ENCODE data around the gene ZNF841. TPM values are rescaled to one million over a fixed set of nuclear protein-coding genes. Genes with fewer than 3 reads are reported as not detected.
A peak's percentile ranks its signal among the peaks of the same experiment; 100 is the strongest.
"Not testable (repeated sequence)": the region's sequence is repeated elsewhere in the genome, so short reads cannot be mapped to it uniquely, and the experiment has no call there.

Gene ZNF841
- total RNA-seq, 2 donors from 2014 or later: 12.5 to 12.8 TPM

DNA sequence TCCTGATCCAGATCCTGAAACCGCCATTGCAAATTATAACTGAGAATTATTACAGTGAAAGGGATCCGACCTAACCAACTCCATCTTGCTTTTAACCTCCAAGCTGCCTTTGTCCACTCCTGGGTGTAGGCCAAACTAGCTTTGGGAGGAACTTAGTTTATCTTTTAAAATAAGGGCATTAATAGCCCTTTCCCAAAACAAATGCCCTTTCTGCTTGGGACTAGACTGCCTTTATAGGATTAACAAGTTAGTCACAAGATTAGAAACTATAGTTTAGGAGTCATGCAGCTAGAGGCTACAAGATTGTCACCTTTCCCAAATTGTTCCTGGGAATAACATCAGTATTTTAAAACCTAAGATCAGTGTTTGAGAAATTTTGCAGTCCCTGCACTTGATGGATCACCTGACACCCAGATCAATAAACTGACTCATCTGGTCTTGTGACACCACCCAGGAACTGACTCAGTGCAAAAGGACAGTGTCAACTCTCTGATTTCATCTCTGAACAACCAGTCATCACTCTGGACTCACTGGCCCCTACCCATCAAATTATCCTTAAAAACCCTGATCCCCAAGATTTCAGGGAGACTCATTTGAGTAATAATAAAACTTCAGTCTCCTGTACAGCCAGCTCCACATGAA lies 4.1 kb upstream of the ZNF841 start:
- Histone ChIP-seq H3K9ac (ENCODE audit: low read depth in 2 of 2, low read length in 2 of 2) (no peak overlapping the region), H3K4me3 (no peak overlapping the region), H3K27me3 (no peaks in the 10 kb centered on the region), H3K36me3 (no peaks in the 10 kb centered on the region), H3K4me1 (no peaks in the 10 kb centered on the region), H3K27ac (no peak overlapping the region), H3K9me3 (no peaks in the 10 kb centered on the region)
- DNase-seq: no peak
- TF ChIP-seq, protein P1, sequence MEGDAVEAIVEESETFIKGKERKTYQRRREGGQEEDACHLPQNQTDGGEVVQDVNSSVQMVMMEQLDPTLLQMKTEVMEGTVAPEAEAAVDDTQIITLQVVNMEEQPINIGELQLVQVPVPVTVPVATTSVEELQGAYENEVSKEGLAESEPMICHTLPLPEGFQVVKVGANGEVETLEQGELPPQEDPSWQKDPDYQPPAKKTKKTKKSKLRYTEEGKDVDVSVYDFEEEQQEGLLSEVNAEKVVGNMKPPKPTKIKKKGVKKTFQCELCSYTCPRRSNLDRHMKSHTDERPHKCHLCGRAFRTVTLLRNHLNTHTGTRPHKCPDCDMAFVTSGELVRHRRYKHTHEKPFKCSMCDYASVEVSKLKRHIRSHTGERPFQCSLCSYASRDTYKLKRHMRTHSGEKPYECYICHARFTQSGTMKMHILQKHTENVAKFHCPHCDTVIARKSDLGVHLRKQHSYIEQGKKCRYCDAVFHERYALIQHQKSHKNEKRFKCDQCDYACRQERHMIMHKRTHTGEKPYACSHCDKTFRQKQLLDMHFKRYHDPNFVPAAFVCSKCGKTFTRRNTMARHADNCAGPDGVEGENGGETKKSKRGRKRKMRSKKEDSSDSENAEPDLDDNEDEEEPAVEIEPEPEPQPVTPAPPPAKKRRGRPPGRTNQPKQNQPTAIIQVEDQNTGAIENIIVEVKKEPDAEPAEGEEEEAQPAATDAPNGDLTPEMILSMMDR (IDR thresholded peaks at IDR 0.05): no peak
- intact Hi-C loops (cut with DNase I): no loop called here

DNA sequence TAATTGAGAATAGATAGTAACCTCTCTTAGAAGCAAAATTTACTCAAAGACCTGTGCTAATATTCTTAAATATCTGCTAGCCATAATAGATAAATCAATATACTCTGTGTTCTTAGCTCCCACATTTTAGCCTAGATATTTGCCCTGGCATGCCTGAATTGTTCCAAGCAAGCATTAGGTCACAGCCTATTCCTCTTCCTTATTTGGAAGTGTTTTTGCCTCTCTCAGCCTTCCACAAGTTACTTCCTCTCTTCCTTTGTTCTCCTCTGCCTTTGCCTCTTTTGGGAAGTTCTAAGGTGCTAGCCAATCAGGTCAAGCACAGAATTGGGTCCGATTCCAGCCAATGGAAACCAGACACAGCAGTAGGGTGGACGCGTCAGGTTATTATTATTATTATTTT lies 851 bp upstream of the ZNF841 start:
- H3K36me3 ChIP-seq; DNase-seq; H3K4me3 ChIP-seq; H3K27me3 ChIP-seq; H3K9ac ChIP-seq (ENCODE audit: low read depth in 2 of 2, low read length in 2 of 2); intact Hi-C loops (cut with DNase I); H3K27ac ChIP-seq; H3K4me1 ChIP-seq; H3K9me3 ChIP-seq: not testable (repeated sequence)

DNA sequence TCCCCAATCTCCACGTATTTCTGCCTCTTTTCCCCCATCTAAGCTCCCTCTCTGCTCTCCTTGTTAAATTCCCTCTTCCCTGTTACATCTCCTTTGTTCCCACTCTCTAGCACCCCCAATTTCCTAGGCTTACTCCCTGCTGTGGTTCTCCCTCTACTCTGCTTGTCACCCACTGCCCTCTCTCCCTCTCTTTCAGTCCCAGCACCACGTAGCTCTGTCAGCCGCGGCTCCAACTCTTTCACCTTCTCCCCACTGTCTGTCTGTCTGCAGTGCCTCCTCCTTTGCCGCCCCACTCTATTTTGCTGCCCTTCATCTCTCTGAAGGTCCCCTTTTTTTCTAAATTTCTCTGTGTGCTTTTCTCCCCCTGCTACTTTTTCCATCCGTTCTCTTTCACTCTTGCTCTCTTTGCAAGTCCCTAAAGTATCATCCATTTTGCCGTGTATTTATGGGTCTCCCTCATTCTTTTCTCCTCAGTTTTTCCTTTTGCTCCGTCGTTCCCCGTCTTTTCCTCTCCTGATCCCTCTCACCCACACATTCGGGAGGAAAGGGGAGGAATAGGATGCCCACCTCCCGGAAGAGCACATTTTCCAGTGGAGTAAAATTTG lies 937 bp downstream of the ZNF841 start:
- no peak for DNase-seq
- Histone ChIP-seq H3K9ac (ENCODE audit: low read depth in 2 of 2, low read length in 2 of 2) (peak overlapping the region; percentile 83 to 90), H3K36me3 (no peaks in the 10 kb centered on the region), H3K4me1 (no peaks in the 10 kb centered on the region), H3K27ac (no peak overlapping the region), H3K9me3 (no peaks in the 10 kb centered on the region), H3K27me3 (no peaks in the 10 kb centered on the region), H3K4me3 (peak overlapping the region; percentile 92)
- intact Hi-C loops (cut with DNase I): no loop called here
- TF ChIP-seq, protein P1 (IDR thresholded peaks at IDR 0.05): no peak

DNA sequence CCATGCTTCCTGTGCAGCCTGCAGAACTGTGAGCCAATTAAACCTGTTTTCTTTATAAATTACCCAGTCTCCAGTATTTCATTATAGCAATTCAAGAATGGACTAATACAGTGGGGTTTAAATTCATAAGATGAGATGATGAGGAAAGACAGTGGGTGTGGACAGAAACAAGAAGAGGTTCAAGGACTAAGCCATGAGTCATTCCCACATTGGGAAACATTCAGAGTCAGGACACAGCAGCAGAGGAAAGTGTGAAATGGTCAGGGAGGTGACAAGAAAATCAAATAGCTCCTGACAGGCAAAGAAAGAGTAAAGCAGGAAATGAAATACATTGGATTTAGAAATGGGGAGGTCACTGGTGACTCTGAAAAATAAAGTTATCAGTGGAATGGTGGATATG lies 9.1 kb downstream of the ZNF841 start:
- Histone ChIP-seq H3K27ac (no peak overlapping the region), H3K9ac (ENCODE audit: low read depth in 2 of 2, low read length in 2 of 2) (no peak overlapping the region), H3K27me3 (no peaks in the 10 kb centered on the region), H3K9me3 (no peaks in the 10 kb centered on the region), H3K36me3 (no peaks in the 10 kb centered on the region), H3K4me1 (no peaks in the 10 kb centered on the region), H3K4me3 (no peak overlapping the region)
- DNase-seq: no peak
- TF ChIP-seq, protein P1 (IDR thresholded peaks at IDR 0.05): no peak
- intact Hi-C loops (cut with DNase I): no loop called here

DNA sequence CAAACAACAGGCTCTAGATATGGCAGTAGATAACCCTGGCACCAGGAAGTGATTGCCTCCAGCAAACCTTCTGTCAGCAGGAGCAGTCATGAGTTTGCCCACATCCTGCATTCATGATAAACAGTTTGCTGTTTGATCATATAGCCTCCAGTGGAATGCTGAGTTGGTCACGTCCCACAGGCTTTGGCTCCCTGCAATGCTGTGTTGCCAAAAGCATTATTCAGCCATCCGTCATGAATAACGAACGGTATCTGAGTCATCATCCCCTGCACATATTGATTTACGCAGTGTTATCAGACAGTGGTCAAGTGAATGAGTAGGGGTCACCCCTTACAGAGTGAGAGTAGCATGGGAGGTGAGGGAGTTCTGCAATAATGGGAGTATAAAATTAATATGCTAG lies 25.1 kb downstream of the ZNF841 start:
- intact Hi-C loops (cut with DNase I): no loop called here
- Histone ChIP-seq H3K4me3 (no peak overlapping the region), H3K27ac (no peak overlapping the region)

DNA sequence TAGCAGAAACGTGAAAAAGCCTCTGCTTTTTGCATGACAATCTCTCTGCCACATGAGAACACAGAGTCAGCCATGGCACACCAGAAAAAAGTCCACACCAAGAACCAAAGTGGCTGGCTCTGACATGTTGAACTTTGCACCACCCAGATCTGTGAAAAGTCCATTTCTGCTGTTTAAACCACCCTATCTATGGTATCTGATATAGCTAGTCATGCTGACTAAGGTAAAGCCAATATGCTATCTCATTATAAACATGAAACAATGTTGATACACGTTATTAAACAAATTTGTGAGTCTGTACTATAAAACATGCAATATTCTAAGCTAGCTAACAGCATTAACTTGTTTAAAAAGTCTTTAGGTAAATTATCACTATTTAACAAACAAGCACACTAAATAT lies 25.9 kb downstream of the ZNF841 start:
- no peak overlapping the region for H3K4me3 ChIP-seq
- no peak for DNase-seq
- no peaks in the 10 kb centered on the region for H3K27me3 ChIP-seq
- peaks cover 8% of the 10 kb centered on the region for H3K9me3 ChIP-seq
- TF ChIP-seq, protein P1 (IDR thresholded peaks at IDR 0.05): no peak
- H3K27ac ChIP-seq: no peak overlapping the region
- no peak overlapping the region for H3K9ac ChIP-seq (ENCODE audit: low read depth in 2 of 2, low read length in 2 of 2)
- intact Hi-C loops (cut with DNase I): no loop called here
- no peaks in the 10 kb centered on the region for H3K4me1 ChIP-seq
- peaks cover 26% of the 10 kb centered on the region for H3K36me3 ChIP-seq

More for the DNA sequence above, 25.1 kb downstream of the ZNF841 start:
- Histone ChIP-seq H3K4me1 (no peaks in the 10 kb centered on the region), H3K36me3 (peaks cover 33% of the 10 kb centered on the region), H3K9ac (ENCODE audit: low read depth in 2 of 2, low read length in 2 of 2) (no peak overlapping the region), H3K9me3 (peaks cover 8% of the 10 kb centered on the region), H3K27me3 (no peaks in the 10 kb centered on the region)
- no peak for DNase-seq
- TF ChIP-seq, protein P1 (IDR thresholded peaks at IDR 0.05): no peak
